SK-MEL-5 (cell line): Measurements from ENCODE around the gene IFI27. TPM values are rescaled to one million over a fixed set of nuclear protein-coding genes. Genes with fewer than 3 reads are reported as not detected.
"Not testable (repeated sequence)": the region's sequence is repeated elsewhere in the genome, so short reads cannot be mapped to it uniquely, and the experiment has no call there.

ENCODE experiments used
- DNase-seq: peaks from one replicate; pipeline ENCODE4 v3.0.0-alpha.2; 2016; ENCODE audit warnings: low read depth, low spot score
- in situ Hi-C: cut with HindIII; loops from 2 replicates; pipeline ENCODE4 v1.10.0; 2016; ENCODE audit warnings: low sequenced_read_pairs, high pct_unique_total_duplicates, low pct_unique_long_range_greater_than_20kb
- polyA plus RNA-seq, 2 experiments: library from polyadenylated mRNA; depleted of rRNA; stranded (reverse); fragments of >200 nt; gene quantifications; 2 replicates each; pipeline ENCODE4 v1.2.3, GENCODE V29; 2015
- total RNA-seq: library from RNA; depleted of rRNA; stranded (reverse); fragments of >200 nt; shearing (Covaris generic); gene quantifications from 2 replicates; pipeline ENCODE4 v1.2.3, GENCODE V29; 2014; rRNA removed

Gene IFI27
- total RNA-seq: not detected in 2 replicates
- 1.1 TPM in 1 of 2 replicates, not detected in the other for polyA plus RNA-seq (2015; cell fraction: cytosol; rRNA removed)
- 7.0 TPM in 1 of 2 replicates, not detected in the other for polyA plus RNA-seq (2015; cell fraction: nucleus; rRNA removed)

DNA sequence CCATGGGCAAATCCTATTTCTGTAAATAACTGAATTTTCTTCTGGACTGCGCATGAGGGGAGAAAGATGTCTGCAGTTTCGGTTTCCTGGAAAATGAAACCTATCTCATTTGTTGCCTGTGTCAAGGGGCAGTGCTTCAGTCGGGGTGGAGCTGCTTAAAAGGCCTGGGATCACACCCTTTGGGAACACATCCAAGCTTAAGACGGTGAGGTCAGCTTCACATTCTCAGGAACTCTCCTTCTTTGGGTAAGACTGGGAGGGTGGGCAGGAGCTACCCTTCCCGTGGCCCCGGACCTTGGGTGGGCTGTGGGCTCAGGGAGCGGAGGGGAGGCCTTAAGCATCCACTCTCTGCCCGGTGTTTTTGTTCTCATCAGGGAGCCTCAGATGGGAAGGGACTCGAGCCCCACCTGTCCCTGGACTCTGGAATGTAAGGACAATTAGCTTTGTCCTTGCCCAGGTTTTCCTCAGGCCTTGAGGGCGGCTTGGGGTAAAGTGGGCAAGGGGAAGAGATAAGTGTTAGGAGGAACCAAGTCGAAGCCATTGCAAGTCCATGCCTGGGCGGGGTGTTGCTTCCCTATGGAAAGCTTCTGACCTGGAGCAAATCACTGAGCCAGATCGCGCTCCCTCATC is at the start of gene IFI27:
IFI27 (plus strand) TSS at position 185 of the 630 bp plus-strand sequence.
- in situ Hi-C loops: no loop called here
- DNase-seq: no peak

DNA sequence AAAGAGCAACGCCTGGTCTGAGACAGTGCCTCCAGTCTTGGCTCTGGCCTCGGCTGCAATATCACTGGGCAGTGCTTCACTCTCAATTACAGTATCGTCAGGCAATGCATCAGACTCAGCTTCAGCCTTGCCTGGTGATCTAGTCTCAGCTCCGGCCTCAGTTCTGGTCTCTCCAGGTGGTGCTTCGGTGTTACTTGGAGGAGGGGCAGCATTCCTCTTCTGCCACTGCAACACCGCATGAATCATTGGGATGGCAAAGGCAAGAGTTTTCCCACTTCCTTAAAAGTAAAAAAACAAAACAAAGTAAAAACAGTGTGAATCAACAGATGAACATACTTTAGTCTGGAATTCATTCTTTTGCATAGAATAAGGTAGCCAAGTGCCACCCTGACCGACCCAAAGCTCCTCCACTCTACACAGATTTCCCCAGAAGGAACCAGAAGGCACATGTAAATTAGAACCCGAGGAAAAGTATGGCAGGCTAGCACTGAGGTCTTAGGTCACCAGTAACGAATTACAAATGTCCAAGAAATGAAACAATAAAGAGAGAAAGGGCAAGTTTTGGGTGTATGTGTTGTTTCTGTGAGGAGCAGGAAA is 48.1 kb upstream of the IFI27 start:
- DNase-seq: no peak
- in situ Hi-C loops: no loop called here

DNA sequence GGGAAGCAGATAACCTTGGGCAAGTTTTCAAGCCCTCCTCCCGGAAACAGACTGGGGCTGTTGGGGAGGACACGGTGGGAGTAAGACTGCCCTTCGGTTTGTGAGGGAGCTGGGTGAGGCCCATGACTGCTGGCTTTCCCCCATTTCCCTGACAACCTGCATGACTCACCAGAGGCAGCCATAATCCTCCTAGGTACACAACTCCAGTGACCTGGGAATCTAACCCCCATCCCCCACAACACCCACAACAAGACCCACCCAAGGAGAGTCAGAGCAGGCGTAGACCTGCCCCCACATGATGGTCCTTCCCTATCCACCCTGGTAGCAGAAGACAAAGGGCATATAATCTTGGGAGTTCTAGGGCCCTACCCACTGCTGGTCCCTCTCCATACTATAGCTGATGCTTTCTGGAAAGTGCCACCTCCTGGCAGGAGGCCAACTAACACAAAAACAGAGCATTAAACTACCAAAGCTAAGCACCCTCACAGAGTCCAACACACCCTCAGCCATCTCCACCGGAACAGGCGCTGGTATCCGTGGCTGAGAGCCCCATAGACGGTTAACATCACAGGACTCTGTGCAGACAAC is 44.4 kb upstream of the IFI27 start:
- in situ Hi-C loops: no loop called here
- no peak for DNase-seq

DNA sequence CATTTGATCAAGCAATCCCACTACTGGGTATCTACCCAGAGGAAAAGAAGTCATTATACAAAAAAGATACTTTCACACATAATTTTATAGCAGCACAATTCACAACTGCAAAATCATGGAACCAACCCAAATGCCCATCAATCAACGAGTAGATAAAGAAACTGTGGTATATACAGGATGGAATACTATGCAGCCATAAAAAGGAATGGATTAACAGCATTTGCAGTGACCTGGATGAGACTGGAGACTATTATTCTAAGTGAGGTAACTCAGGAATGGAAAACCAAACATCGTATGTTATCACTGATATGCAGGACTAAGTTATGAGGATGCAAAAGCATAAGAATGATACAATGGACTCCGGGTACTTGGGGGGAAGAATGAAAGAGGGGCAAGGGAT is 38.5 kb upstream of the IFI27 start:
- DNase-seq, in situ Hi-C loops: not testable (repeated sequence)

DNA sequence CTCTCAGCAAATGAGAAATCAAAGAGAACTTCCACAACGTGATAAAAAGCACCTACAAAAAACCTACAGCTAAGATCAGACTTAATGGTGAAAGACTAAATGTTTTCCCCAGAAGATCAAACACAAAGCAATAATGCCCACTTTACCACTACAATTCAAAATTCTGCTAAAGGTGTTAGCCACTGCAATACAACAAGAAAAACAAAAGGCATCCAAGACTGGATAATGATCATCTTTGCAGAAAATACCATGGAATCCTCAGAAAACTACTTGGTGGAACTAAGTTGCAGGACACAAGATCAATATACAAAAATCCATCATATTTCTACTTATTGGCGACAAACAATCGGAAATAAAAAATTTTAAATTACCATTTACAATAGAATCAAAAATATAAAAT is 36.0 kb upstream of the IFI27 start:
- DNase-seq: no peak

DNA sequence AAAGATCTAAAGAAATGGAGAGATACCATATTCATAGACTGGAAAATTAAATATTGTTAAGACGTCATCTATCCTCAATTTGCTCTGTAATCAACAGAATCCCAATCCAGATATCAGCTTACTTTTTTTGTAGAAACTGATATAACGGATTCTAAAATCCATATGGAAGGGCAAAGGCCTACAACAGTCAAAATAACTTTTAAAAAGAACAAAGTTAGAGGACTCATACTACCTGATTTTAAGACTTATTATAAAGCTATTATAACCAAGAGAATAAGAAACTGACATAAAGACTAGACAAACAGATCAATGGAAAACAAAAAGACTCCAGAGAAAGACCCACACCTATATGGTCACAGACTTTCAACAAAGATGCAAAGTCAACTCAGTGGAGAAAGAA is 35.5 kb upstream of the IFI27 start:
- no peak for DNase-seq
- in situ Hi-C loops: no loop called here

More for the DNA sequence above, 36.0 kb upstream of the IFI27 start:
- in situ Hi-C loops: no loop called here

DNA sequence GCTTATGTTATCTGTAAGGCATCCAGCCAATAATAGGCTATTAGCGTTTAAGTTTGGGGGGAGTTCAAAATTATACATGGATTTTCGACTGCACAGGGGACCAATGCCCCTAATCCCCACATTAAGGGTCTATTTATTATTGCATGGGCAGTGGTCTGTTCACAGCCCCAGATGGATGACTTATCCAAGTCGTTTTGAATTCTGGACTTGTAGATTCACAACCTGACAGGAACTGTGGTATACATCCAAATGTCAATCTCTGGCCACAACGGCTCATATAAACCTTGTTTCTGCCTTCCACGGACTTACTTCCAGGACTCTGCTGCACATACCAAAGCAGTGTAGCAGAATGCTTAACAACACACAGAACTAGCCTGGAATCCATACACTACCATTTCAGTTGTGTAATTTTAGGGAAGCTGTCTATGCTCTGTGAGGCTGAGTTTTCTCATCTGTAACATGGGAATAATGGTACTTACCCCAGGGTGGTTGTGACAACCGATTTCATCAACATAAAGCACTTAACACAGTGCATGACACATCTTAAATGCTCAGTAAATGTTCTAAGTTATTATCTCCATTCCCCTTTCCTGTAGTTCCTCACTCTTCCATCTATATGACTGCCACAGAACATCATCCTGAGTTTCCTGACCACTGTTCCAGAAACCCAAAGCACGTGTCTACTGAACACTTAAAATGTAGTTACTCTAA is 33.3 kb upstream of the IFI27 start:
- in situ Hi-C loops: no loop called here
- DNase-seq: no peak

DNA sequence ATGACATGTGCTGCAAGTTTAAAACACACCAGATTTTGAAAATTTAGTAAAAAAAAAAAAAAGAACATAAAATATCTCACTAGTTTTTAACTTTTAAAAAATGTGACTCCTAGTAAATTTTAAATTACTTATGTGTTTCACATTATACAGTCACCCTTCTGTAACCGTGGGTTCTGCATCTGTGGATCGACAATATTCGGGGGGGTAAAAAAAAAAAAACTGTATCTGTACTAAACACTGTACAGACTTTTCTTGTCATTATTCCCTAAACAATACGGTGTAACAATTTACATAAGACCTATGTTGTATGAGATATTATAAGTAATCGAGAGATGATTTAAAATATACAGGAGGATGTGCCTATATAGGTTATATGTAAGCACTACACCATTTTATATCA is 32.7 kb upstream of the IFI27 start:
- in situ Hi-C loops: no loop called here
- DNase-seq: no peak

DNA sequence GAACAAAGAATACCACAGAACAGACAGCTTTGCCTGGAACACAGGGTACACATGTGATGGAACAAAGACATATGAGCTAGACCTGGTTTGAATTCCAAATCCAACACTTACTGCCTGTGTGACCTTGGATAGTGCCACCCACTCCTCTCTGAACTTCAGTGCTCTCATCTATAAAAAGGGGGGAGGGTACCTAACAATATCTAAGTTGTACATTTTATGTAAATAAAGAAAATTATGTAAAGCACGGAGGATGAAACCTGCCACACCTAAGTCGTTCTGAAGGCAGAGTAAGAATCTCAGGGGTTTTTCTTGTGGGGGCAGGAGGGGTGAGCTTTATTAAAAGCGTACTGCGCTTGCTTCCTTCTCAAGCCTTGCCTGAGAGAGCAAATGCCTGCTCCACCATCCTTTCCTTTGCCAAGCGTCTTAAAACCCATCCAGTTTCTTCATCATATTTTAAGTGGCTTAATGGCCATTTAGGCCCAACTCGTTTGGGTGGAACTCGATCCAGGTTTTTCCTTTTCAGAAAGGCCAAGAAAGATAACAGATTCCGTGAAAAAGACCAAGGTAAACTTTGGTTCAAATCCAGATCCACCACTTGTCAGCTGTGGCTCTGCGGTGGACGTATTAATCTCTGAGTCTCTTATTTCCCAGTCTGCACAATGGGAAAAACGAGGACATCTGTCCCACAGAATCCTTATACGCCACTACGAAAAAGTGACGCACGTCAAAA is 30.5 kb upstream of the IFI27 start:
- in situ Hi-C loops: no loop called here
- peak; percentile 48 for DNase-seq

DNA sequence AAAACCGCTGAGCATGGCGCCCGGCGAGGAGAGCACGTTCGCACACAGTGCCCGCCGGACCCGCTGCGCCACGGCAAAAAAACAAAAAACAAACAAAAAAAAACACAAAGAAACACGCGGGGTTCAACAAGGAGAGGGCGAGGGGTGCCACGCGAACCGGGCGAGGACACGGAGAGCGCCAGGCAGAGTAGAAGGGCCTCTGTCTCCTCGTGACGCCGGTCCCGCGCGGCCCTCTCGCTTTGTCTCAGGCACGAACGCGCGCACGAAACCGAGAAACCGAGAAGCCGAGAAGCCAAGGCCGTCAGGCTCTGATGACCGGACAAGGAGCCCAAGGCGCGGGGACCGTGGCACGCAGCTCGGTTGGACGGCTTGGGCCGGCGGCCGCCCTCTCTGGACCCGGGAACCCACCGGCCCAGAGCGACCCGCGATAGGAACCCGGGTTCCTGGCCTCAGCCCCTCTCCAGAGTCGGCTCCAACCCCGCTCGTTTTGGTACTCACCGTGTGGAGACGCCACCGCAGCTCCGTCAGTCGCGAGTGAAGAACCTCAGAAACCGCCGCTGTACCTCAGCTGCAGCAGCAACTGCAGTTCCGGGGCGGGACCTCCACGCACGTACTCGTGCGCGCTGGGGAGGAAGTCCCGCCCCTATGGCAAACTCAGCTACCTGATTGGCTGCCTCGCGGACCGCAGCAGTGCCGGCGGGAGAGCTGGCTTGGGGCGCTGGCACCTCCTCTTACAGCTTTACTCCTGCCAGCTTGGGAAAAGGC is 29.7 kb upstream of the IFI27 start, which contains the start of the genes DDX24 and IFI27L1:
DDX24 (minus strand) TSS at position 582 of the 765 bp plus-strand sequence. CDS start 1,460 bp downstream, outside the sequence.
IFI27L1 (plus strand) TSS at position 690 of the 765 bp plus-strand sequence. CDS start 15,628 bp downstream, outside the sequence.
- DNase-seq: peak; percentile 91
- in situ Hi-C loops: no loop called here

DNA sequence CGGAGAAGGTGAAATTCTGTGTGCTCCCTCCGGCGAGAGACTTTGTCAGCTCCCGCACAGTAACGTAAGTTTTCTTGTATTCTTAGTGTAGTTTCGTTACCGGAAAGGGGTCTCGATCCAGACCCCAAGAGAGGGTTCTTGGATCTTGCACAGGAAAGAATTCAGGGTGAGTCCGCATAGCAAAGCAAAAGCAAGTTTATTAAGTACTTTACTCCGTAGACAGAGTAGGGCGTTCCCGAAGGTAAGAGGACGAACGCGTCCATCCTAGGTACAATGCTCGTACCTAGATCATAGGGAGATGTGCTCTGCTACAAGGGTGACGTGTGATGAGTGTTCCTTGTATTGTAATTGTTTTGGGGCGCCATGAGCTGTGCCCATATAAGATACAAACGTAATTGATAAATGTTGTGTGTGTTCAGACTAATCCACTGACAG is 29.1 kb upstream of the IFI27 start:
- in situ Hi-C loops: no loop called here
- DNase-seq: no peak

DNA sequence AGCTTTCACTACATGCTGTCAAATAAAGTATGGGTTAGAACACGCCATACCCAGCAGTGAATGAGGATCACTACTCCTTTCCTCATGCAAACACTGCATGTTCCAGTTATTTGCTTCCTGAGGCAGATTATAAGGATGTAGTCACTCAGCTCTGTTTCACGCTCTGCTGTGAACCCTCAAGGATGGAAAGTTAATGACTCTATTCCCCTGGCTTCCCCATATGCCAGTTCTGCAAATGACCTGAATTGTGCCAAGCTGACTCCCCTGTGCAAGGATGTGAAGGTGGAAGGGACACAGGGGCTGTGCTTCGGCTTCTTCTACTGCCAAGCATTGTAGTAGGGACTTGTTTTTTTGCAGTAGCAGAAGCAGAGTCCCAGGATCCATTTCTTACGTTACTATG is 22.6 kb upstream of the IFI27 start:
- no peak for DNase-seq
- in situ Hi-C loops: no loop called here

DNA sequence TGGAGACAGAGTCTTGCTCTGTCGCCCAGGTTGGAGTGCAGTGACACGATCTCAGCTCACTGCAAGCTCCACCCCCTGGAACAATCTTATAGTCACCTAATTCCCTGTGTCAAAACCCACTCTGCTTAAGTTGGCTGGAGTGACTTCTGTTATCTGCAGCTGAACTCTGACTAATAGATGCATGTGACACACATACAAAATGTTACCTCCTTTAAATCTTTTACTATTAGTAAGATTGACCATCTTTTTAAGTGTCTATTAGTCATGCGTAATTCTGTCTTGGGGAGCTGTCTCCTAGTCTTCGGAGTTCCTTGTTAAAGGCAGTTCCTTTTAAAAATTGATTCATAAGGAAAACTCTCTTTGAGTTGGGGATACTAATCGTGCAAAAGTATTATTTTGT is 22.0 kb upstream of the IFI27 start:
- in situ Hi-C loops: no loop called here
- no peak for DNase-seq

DNA sequence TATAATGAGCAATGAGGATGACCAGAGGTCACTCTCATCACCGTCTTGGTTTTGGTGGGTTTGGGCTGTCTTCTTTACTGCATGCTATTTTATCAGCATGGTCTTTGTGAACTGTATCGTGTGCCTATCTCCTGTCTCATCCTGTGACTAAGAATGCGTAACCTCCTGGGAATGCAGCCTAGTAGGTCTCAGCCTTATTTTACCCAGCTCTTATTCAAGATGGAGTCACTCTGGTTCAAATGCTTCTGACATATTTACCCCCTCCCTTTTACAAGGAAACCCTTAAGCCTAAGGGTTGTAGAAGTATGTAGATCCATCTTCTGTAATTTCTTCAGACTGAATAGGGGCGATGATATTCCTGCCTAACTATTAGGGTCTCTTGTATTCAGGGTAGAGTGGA is 21.1 kb upstream of the IFI27 start:
- DNase-seq: no peak
- in situ Hi-C loops: no loop called here

DNA sequence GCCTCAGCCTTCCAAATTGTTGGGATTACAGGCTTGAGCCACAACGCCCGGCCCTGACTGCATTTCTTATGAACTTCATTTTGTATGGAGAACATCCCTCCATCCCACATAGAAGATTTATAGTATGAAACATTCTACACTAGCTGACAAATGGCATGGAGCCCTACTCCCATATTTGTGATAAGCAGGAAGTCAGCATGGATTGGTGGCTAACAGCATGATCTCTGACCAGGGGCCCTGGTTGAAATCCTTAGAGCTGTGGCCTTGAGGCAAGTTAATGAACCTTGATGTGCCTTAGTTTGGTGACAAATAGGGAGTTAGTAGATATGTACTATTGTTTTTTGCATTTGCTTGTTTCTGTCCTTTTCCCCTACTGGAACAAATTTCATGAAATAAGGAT is 17.1 kb upstream of the IFI27 start:
- DNase-seq: no peak
- in situ Hi-C loops: no loop called here

DNA sequence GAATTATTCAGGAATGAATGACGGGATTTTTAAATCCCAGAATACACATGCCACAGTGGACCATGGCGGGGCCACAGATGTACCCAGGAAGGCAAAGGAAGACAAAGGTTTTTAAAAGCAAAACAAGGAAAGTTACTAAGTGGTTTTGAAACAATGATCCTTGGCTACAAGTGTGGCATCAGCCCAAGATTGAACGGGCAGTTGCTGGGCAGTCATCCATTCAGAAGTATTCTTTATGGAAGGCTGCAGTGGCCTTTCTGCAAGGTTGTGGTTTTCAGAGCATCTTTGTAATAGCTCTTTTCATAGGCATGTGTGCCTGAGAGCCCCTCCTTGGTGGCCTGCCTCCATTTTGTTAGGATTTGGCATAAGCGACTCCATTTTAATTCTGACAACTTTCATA is 13.4 kb upstream of the IFI27 start:
- no peak for DNase-seq
- in situ Hi-C loops: no loop called here
